AG09309 (cell line): ENCODE results near the gene ARID5B.

ENCODE experiments used
- DNase-seq: peaks from one replicate; pipeline ENCODE4 v3.0.0-alpha.2; 2010; ENCODE audit warnings: low read depth
- H3K4me3 ChIP-seq: 2 replicates; pipeline ENCODE4 v1.5.1; 2011; ENCODE audit warnings: mild to moderate bottlenecking, low read depth, low read length, moderate library complexity; ENCODE audit not compliant: control insufficient read depth
- CTCF ChIP-seq: IDR thresholded peaks from 2 replicates; pipeline ENCODE4 v1.5.1; 2011; ENCODE audit warnings: mild to moderate bottlenecking, low read depth, low read length, inconsistent platforms; ENCODE audit not compliant: insufficient read depth, control insufficient read depth; ENCODE audit errors: missing control alignments

The ARID5B gene

GRCh38 chr10:62096256-62096933, 194.9 kb downstream of the ARID5B start:
- H3K4me3 ChIP-seq = no peak overlapping the region
- DNase-seq = no peak
- TF ChIP-seq CTCF = no peak

- TF ChIP-seq CTCF = no peak
- no peak overlapping the region for H3K4me3 ChIP-seq
- no peak for DNase-seq
Measured at GRCh38 chr10:62098278-62099121, 197.0 kb downstream of the ARID5B start.

GRCh38 chr10:62099299-62099698, 197.8 kb downstream of the ARID5B start:
- H3K4me3 ChIP-seq = no peak overlapping the region
- no peak for TF ChIP-seq CTCF
- no peak for DNase-seq

- no peak overlapping the region for H3K4me3 ChIP-seq
- no peak for DNase-seq
- TF ChIP-seq CTCF = no peak
Measured at GRCh38 chr10:62103857-62104256, 202.4 kb downstream of the ARID5B start.

- no peak overlapping the region for H3K4me3 ChIP-seq
- DNase-seq = no peak
- no peak for TF ChIP-seq CTCF
Measured at GRCh38 chr10:62106929-62107519, 205.5 kb downstream of the ARID5B start.

- H3K4me3 ChIP-seq = no peak overlapping the region
- no peak for DNase-seq
- no peak for TF ChIP-seq CTCF
Measured at GRCh38 chr10:62108759-62109586, 207.5 kb downstream of the ARID5B start.
